Spleen (tissue), 11 donors: ENCODE measurements around the gene TC2N. TPM values are rescaled to one million over a fixed set of nuclear protein-coding genes. Genes with fewer than 3 reads are reported as not detected.

ENCODE experiments used
- DNase-seq: peaks from one replicate; pipeline ENCODE4 v3.0.0-alpha.2; 2020
- H3K27ac ChIP-seq, 8 donors: fragments of 200-600 bp; sonication (generic) in 7 of 8; 1 replicate in 4 of 8; 2 replicates in 4 of 8; pipeline versions ENCODE4 v1.5.0 to v1.8.0; 2016 to 2021; ENCODE audit warnings: inconsistent platforms in 4 of 8, mild to moderate bottlenecking in 4 of 8, moderate library complexity in 1 of 8
- H3K27me3 ChIP-seq, 7 donors: fragments of 200-600 bp; sonication (generic) in 6 of 7; replicated peaks in 1 of 7; 1 replicate in 4 of 7; 2 replicates in 3 of 7; pipeline versions ENCODE4 v1.5.0 to v1.8.0; 2016 to 2021; ENCODE audit warnings: inconsistent platforms in 3 of 7, mild to moderate bottlenecking in 1 of 7
- H3K36me3 ChIP-seq, 6 donors: fragments of 200-600 bp; sonication (generic) in 5 of 6; 1 replicate in 4 of 6; 2 replicates in 2 of 6; pipeline versions ENCODE4 v1.5.0 to v1.8.0; 2016 to 2021; ENCODE audit warnings: inconsistent platforms in 2 of 6
- H3K4me1 ChIP-seq, 6 donors: fragments of 200-600 bp; sonication (generic) in 5 of 6; 1 replicate in 3 of 6; 2 replicates in 3 of 6; pipeline versions ENCODE4 v1.5.0 to v1.8.0; 2016 to 2021; ENCODE audit warnings: inconsistent platforms in 3 of 6
- H3K4me3 ChIP-seq, 8 donors: fragments of 200-600 bp; sonication (generic) in 7 of 8; 1 replicate in 4 of 8; 2 replicates in 4 of 8; pipeline versions ENCODE4 v1.5.0 to v1.8.0; 2016 to 2021; ENCODE audit warnings: inconsistent platforms in 4 of 8, mild to moderate bottlenecking in 4 of 8, moderate library complexity in 2 of 8
- H3K9me3 ChIP-seq, 8 donors: fragments of 200-600 bp; sonication (generic) in 7 of 8; 1 replicate in 4 of 8; 2 replicates in 4 of 8; pipeline versions ENCODE4 v1.5.0 to v1.8.0; 2016 to 2021; ENCODE audit warnings: inconsistent platforms in 4 of 8
- CTCF ChIP-seq, 11 experiments: fragments of 200-600 bp in 7 of 11; fragments of 450-650 bp in 4 of 11; sonication (generic) in 4 of 11; IDR thresholded peaks in 8 of 11; conservative IDR thresholded peaks in 3 of 11; 1 replicate in 7 of 11; 2 replicates in 4 of 11; pipeline versions ENCODE4 v1.4.0 to v1.8.0; 2016 to 2021; ENCODE audit warnings: antibody characterized with exemption in 11 of 11, inconsistent platforms in 4 of 11, mild to moderate bottlenecking in 1 of 11
- POLR2A ChIP-seq, 3 donors: fragments of 450-650 bp; IDR thresholded peaks; one replicate each; pipeline ENCODE4 v1.5.1; 2017; ENCODE audit warnings: antibody characterized with exemption in 3 of 3, mild to moderate bottlenecking in 1 of 3
- POLR2AphosphoS5 ChIP-seq, 3 donors: sonication (generic); formaldehyde crosslinking; IDR thresholded peaks; one replicate each; pipeline ENCODE4 v1.5.1; 2017; ENCODE audit warnings: antibody characterized with exemption in 3 of 3
- WGBS, 5 donors: extraction: QIAGEN DNeasy Blood & Tissue Kit in 3 of 5; methylation state at CpG; one replicate each; pipeline versions ENCODE4 v1.1.5 to v1.1.7; 2013 to 2018; 5-methylcytosine and 5-hydroxymethylcytosine counted together
- intact Hi-C: fragments of 100-400 bp; cut with DNase I; formaldehyde crosslinking; loops from one replicate; pipeline ENCODE4 v1.15.0; 2023; ENCODE audit warnings: low total_unique reads
- polyA plus RNA-seq, 3 donors: library from polyadenylated mRNA; stranded (reverse); fragments of 200-250 nt; gene quantifications; one replicate each; pipeline ENCODE4 v1.2.1, GENCODE V29; 2013
- total RNA-seq, 7 donors: library from RNA; depleted of rRNA in 3 of 7; stranded (reverse); fragments of >200 nt in 3 of 7; fragmentation: NEBNext Ultra II Directional in 4 of 7; extraction: Animal tissue kit (Norgen Biotek cat#: 25700) in 4 of 7; gene quantifications; one replicate each; pipeline versions ENCODE4 v1.1.0 to v1.2.1, GENCODE V29; 2016 to 2021
- donor health status: healthy with polysubstance abuse.
- donor health status: DM: no; HTN: no; CAD: no; lungs with moderate emphysema.
- donor health status: DM: no; HTN: no; CAD: no.
- donor health status: Bipolar disorder and iron deficiency.
- donor health status: healthy.
- donor health status: DM: no; HTN: no; CAD: no.
- donor health status: DM: yes; HTN: yes; CAD: no.

TC2N gene
- total and polyA plus RNA-seq, 10 donors: 5.3 to 50.7 (median 35.5) TPM

- Histone ChIP-seq H3K27me3 (no peaks in the 10 kb centered on the region), H3K36me3 (peaks cover 0 to 7% (median 0%) of the 10 kb centered on the region in 6 donors), H3K9me3 (no peaks in the 10 kb centered on the region), H3K4me3 (no peak overlapping the region), H3K27ac (peak overlapping the region in 5 of 8 donors; percentile 43 to 70 (median 55)), H3K4me1 (peaks cover 0 to 38% (median 3%) of the 10 kb centered on the region in 6 donors)
- TF ChIP-seq POLR2AphosphoS5 (IDR thresholded peaks at IDR 0.05): no peak
- no peak for TF ChIP-seq POLR2A (IDR thresholded peaks at IDR 0.05)
- TF ChIP-seq CTCF (IDR thresholded peaks at IDR 0.05 in 8 of 11, conservative IDR thresholded peaks at IDR 0.05 in 3 of 11): no peak
- intact Hi-C loops: no loop called here
- WGBS, 5 donors: 87 to 96% (median 93%) methylated on average over 4 of the region's 4 CpGs
- DNase-seq: no peak
Measured at GRCh38 chr14:91896419-91896818, 29.1 kb upstream of the TC2N start.

DNA sequence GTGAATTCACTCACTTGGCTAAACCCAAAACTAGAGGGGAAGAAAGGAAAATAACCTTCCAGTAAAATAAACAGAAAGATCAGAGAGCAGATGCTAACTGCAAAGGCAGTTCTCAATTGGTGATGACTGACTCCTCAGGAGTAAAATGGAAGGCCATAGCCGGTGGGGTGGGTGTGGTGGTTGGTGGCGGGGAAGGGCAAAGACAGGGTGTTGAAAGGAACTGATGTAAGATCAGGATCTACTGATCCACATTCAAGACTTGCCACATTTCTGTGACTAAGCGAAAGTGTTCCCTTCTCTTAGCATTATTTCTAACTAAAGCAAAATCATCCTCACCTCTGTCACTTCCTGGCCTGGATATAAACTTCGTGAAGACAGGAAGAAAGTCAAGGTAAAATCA is 26.3 kb upstream of the TC2N start:
- peak overlapping the region in 3 of 8 donors; percentile 73 for H3K27ac ChIP-seq
- H3K9me3 ChIP-seq: no peaks in the 10 kb centered on the region
- H3K36me3 ChIP-seq: peaks cover 0 to 26% (median 0%) of the 10 kb centered on the region in 6 donors
- no peak overlapping the region for H3K4me3 ChIP-seq
- H3K4me1 ChIP-seq: peaks cover 10 to 58% (median 27%) of the 10 kb centered on the region in 6 donors
- 40 to 72% (median 46%) methylated on average over 4 of the region's 4 CpGs for WGBS, 5 donors
- H3K27me3 ChIP-seq: no peaks in the 10 kb centered on the region
- intact Hi-C loops: no loop called here
- TF ChIP-seq POLR2AphosphoS5 (IDR thresholded peaks at IDR 0.05) (no peak), POLR2A (IDR thresholded peaks at IDR 0.05) (no peak), CTCF (IDR thresholded peaks at IDR 0.05 in 8 of 11, conservative IDR thresholded peaks at IDR 0.05 in 3 of 11) (no peak)
- DNase-seq: no peak

GRCh38 chr14:91893007-91893406 is 25.7 kb upstream of the TC2N start:
- Histone ChIP-seq H3K27ac (peak overlapping the region in 4 of 8 donors; percentile 65 to 73 (median 73)), H3K4me1 (peaks cover 10 to 56% (median 27%) of the 10 kb centered on the region in 6 donors), H3K4me3 (no peak overlapping the region), H3K9me3 (no peaks in the 10 kb centered on the region), H3K27me3 (no peaks in the 10 kb centered on the region), H3K36me3 (peaks cover 0 to 26% (median 0%) of the 10 kb centered on the region in 6 donors)
- WGBS, 5 donors: 48 to 70% (median 53%) methylated on average over 7 of the region's 7 CpGs
- DNase-seq: no peak
- TF ChIP-seq POLR2AphosphoS5 (IDR thresholded peaks at IDR 0.05): no peak
- peak in 6 of 11 experiments; percentile 17 to 48 (median 29) for TF ChIP-seq CTCF (IDR thresholded peaks at IDR 0.05 in 8 of 11, conservative IDR thresholded peaks at IDR 0.05 in 3 of 11)
- intact Hi-C loops: no loop called here

- TF ChIP-seq CTCF (IDR thresholded peaks at IDR 0.05 in 8 of 11, conservative IDR thresholded peaks at IDR 0.05 in 3 of 11) (no peak), POLR2AphosphoS5 (IDR thresholded peaks at IDR 0.05) (no peak), POLR2A (IDR thresholded peaks at IDR 0.05) (no peak)
- no peaks in the 10 kb centered on the region for H3K9me3 ChIP-seq
- no peak overlapping the region for H3K4me3 ChIP-seq
- no peak for DNase-seq
- whole genome bisulfite sequencing, 5 donors: 78 to 93% (median 83%) methylated on average over 3 of the region's 3 CpGs
- no peaks in the 10 kb centered on the region for H3K27me3 ChIP-seq
- H3K36me3 ChIP-seq: peaks cover 0 to 29% (median 0%) of the 10 kb centered on the region in 6 donors
- intact Hi-C loops: no loop called here
- peak overlapping the region in 5 of 8 donors; percentile 20 to 73 (median 73) for H3K27ac ChIP-seq
- peaks cover 10 to 54% (median 27%) of the 10 kb centered on the region in 6 donors for H3K4me1 ChIP-seq
Measured at GRCh38 chr14:91891721-91892220, 24.4 kb upstream of the TC2N start.
